ENCODE measurements around the gene NCKIPSD.
A peak's percentile ranks its signal among the peaks of the same experiment; 100 is the strongest.

NCKIPSD gene

DNA sequence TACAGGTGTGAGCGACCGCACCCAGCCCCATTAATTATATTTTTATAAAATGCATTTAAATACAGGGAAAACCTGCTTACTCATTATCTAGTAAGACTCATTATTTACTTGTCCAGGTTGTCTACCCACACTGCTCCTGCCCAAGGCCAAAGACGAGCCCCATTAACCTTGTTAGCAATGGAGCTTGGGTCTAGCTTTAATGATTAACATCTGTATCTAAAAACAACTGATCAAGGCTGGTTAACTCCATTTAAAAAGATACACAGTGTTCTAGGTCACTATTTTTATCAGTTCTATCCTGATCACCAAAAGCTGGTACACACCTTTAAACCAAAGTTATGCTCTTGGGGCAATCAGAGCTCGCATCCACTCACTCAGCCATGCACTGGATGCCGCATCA lies 10.4 kb upstream of the NCKIPSD start:
- no peak for DNase-seq

DNA sequence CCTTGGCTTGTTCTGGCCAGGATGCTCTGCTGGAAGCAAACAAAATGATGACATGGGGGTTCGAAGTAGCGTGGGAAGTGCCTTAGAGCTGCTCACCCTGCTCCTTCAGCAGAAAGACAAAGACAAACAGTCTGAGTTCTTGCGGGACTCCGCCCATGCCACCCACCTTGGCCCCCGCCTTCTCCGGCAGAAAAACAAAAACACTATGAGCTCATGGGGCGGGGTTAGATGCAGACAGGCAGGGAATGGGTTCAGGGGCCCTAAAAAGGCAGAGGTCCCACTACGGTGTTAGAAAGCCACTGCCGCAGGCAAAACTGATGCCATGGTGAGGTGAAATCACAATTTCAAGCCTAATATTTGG lies 9.7 kb upstream of the NCKIPSD start:
- no peak for DNase-seq

- DNase-seq, result no peak
Measured at GRCh38 chr3:48694610-48695392, 9.1 kb upstream of the NCKIPSD start.

DNA sequence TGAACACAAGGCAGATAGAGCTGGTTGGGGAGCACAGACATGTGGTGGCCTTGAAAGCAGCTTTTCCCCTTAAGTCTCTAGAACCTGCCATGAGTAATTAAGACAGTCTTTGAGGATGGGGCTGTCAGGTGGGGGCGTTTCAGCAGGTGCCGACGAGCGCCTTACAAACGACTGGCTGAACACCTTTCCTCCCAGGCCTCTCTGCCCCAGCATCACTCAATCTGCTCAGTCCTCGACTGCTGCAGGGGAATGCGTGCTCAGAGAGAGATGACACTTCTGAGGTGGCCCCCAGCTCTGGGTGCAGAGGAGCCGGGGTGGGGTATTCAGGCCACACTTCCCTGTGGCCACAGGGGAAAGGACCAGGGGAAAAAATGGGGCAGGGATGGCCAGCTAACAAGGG lies 8.1 kb upstream of the NCKIPSD start:
- DNase-seq, result no peak

GRCh38 chr3:48692551-48692950 lies 6.8 kb upstream of the NCKIPSD start:
- no peak for DNase-seq

DNA sequence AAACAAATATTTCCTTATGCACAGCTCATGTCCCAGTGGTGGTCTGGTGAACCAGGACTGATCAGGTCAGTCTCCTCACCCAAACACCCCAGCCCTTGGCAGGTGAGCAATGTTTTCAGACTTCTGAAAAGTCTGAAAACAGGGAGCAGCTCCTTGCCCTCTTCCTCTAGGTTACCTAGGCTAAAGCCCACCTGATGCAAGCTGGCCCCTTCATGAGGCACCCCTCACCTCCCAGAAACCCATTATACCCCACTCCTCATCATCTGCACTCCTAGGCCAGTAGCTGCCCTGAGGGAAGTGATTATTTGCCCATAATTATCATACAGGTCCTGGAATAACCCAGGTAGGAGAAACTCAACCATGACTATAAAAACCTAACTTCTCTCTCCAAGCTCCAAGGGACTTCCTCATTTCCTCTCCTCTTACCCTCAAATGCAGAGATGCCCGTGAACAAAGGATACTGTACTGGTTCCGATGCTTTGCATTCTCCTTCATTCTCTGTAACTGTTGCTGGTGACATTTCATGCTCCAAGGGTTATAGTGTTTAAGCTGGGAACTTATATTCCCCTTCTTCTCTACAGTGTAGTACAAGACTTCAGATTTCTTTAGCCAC lies 5.2 kb upstream of the NCKIPSD start:
- no peak for DNase-seq

DNA sequence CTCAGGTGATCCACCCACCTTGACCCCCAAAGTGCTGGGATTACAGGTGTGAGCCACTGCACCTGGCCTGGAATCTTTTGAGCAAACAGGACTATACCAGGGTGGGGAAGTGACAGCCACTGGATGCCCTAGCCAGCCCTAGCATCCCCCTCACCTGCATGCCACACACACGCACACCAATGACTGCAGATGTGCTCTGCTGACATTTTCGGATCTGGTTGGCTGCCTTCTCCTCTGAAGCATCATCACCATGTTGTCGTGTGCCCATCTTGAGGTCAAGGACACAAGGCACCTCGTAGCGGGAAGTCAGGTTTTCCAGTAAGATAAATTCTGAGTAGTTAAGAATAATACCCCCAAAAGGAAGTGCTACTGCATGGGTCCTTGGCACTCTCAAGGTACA lies 3.7 kb upstream of the NCKIPSD start:
- DNase-seq, result no peak

DNA sequence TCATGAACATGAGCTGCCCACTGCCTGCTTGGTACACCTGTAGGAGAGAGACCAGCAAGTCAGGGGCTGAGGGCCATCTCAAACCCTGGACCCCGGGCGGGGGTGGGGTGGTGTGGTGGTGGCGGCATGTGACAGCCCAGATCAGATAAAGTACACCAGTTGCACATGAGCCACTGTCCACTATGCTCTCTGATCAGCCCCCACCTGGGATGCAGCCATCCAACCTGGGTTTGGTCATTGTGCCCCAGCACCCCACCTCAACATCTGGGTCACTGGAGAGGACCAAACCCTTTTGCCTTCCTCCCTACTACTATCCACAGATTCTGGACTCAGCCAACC lies 3.0 kb upstream of the NCKIPSD start:
- DNase-seq, result no peak

GRCh38 chr3:48688032-48688736 lies 2.5 kb upstream of the NCKIPSD start:
- no peak for DNase-seq

GRCh38 chr3:48687220-48687678 lies 1.5 kb upstream of the NCKIPSD start:
- no peak for DNase-seq

DNA sequence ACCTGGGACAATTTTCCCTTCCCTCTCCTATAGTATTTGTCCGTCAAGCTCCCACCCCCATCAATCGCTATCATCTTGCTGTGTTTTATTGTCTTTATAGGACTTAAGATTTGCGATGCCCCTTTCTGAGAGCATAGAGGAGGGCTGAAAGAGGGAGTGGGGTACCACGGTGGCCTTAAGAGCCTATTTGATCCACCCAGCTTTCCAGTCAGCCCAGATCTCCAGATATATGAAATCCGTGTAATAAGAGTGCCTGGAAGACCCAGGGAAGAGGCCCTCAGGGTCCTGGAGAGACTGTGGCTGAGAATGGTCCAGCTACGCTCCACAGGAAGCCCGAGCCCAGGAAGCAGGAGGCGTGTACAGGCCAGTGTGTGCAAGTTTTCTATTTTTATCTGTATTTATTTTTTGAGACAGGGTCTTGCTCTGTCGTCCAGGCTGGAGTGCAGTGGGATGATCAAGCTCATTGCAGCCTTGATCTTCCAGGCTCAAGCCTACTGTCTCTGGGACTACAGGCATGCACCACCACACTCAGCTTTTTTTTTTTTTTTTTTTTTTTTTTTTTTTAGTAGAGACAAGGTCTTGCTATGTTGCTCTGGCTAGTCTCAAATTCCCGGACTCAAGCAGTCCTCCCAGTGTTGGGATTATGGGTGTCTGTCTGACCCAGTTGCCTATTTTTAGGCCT lies 964 bp upstream of the NCKIPSD start:
- no peak for DNase-seq

GRCh38 chr3:48685293-48685602 lies 467 bp downstream of the NCKIPSD start:
- no peak for DNase-seq

DNA sequence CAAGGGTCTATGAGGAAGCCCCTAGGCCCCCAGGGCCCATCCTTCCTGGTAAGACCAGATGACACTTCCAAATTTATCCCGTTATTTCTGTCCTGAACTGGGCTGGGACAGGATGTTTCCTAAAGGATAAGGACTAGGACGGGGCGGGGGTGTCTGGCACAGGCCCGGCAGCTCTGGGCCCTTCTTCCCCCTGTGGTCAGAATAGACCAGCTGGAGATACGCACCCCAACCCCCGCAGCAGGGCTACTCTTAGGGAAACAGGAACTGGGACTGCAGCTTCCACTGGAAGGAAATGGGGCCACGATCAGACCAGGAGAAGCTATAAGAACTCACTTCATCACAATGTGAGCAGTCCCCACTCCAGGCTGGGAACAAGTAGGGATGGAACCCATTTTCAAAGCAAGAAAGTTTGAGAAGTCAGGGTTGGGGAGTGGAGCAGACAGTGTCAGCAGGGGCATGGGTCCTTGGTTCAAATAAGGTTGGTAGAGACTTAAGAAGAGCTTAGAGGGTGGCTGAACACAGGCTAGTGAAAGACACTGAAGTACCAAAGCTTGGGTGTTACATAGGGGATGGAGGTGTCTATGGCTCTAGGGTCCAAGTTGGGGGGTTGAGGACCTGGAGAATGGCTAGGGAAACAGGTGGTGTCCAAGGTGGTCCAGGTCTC lies 1.1 kb downstream of the NCKIPSD start:
- DNase-seq, result peak; percentile 75 to 89

DNA sequence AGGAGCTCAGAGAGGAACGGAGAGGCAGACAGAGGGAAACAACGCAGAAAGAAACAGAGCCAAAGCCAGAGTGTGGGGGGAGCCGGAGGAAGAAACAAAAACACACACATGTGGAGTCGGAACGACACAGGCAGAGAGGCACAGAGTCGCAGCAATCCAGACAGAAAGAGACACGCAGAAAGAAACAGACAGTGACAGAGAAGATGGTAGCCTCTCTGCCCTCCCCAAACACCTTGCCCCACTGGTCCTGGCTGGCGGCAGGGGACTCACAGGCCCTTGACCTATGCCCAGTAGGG lies 1.7 kb downstream of the NCKIPSD start:
- DNase-seq, result no peak

DNA sequence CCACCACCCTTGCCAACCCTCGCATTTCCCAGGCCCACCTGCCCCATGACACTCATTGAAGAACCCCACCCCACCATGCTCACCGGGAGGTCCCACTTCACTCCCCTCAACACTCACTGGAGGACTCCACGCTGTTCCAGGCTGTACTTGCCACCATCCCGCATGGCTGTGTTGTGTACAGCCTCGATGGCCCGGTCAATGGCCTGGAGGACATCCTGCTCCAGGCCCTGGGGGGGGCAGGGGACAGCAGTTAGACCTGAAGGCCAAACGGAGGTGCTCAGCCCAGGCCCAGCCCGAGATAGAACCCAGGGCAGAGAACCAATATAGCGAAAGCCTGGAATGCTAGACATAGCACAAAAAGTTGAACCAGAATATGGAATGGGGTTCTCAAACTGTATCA lies 2.9 kb downstream of the NCKIPSD start:
- DNase-seq, result no peak

DNA sequence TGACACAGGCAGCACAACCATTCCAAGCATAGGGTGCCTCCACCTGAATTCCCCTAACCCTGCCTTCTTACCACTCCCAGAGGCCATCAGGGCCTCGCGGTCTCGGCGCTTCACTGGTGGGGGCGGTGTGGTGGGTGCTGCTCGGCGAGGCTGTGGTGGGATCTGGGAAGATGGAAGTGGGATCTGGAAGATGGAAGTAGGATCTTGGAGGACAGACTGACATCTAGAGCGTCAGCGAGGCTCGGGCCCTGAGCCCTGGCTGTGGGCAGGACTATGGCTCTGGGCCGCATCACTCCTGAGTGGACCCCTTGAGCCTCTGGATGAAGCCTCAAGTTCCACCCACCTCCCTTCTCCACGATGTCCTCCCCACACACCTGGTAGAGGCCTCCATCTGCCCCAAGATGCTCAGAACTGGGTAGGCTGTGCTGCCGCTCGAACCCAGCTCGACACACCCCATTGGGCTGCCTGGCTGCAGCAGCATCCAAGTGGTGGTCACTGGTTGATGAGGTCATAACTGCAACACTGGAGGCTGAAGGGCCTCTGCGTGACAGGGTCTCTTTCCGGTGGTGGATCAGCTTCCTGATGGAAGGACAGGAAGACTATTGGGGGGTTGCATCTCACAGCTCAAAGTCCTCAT lies 3.6 kb downstream of the NCKIPSD start:
- no peak for DNase-seq

GRCh38 chr3:48681541-48681880 lies 4.2 kb downstream of the NCKIPSD start:
- no peak for DNase-seq

DNA sequence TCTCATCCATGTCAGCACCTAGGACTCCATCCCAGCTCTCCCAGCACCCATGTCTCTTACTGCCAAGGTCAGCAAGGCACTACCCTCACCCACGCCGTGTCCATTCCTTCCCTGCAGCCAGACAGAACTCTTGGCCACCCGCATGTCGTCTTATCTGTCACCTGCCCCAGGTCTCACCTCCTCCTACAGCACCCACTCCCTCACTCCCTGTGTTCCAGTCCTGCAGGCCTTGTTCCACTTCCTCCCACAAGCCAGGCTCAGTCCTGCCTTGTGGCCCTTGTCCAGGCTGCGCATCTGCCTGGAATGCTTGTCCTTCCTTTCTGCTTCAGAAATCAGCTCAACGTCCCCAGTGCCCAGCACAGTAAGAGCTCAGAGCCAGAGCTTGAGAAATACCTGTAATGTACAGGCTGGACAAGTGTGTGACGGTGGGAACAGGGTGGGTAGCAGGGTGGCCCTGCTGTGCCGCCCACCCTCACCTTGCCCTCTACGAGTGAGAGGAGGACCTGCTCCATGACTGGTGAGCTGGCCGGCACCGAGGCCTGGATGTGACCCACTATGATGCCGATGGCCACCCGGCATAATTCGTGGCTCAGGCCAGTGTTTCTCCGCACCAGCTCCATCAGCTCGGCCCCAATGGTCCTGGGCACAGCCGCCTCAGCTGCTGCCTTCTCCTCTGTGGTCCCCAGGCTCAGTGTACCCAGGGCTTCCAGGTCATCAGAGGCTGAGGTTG lies 4.7 kb downstream of the NCKIPSD start:
- DNase-seq, result no peak

- DNase-seq, result no peak
Measured at GRCh38 chr3:48679411-48680391, 6.0 kb downstream of the NCKIPSD start.

- no peak for DNase-seq
Measured at GRCh38 chr3:48678566-48679380, 6.9 kb downstream of the NCKIPSD start.

Data from inflammatory macrophage (primary cell).